ENCODE measurements around the gene CRACR2B. TPM values are rescaled to one million over a fixed set of nuclear protein-coding genes. Genes with fewer than 3 reads are reported as not detected.
A peak's percentile ranks its signal among the peaks of the same experiment; 100 is the strongest.

The CRACR2B gene
- total and polyA plus RNA-seq, 10 of the 15 experiments (the other 5 are each of a cell fraction or from before 2014, with no cell fraction given): 0.10 to 33.7 (median 12.7) TPM

DNA sequence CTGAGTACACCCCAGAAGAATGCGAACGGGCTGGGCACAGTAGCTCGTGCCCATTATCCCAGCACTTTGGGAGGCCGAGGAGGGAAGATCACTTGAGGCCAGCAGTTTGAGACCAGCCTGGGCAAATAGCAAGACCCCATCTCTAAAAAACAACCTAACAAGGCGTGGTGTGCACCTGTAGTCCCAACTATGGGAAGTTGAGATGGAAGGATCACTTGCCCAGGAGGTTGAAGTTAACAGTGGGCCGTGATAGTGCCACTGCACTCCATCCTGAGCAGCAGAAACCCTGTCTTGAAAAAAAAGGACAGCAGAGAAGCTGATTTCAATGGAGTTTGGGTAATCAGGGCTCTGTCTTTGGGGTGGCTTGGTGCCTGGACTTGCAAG lies 14.7 kb upstream of the CRACR2B start (continued):
- no peak for TF ChIP-seq SIX5 (IDR thresholded peaks at IDR 0.05; ENCODE audit: low read depth, low read length, severe bottlenecking)
- TF ChIP-seq JUND (IDR thresholded peaks at IDR 0.05; ENCODE audit: low read depth, low read length): no peak
- TF ChIP-seq, protein P1, sequence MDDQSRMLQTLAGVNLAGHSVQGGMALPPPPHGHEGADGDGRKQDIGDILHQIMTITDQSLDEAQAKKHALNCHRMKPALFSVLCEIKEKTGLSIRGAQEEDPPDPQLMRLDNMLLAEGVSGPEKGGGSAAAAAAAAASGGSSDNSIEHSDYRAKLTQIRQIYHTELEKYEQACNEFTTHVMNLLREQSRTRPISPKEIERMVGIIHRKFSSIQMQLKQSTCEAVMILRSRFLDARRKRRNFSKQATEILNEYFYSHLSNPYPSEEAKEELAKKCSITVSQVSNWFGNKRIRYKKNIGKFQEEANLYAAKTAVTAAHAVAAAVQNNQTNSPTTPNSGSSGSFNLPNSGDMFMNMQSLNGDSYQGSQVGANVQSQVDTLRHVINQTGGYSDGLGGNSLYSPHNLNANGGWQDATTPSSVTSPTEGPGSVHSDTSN (IDR thresholded peaks at IDR 0.05; ENCODE audit: insufficient replicate concordance, low read depth, low read length): no peak
- TF ChIP-seq HDAC2 (IDR thresholded peaks at IDR 0.05): no peak

DNA sequence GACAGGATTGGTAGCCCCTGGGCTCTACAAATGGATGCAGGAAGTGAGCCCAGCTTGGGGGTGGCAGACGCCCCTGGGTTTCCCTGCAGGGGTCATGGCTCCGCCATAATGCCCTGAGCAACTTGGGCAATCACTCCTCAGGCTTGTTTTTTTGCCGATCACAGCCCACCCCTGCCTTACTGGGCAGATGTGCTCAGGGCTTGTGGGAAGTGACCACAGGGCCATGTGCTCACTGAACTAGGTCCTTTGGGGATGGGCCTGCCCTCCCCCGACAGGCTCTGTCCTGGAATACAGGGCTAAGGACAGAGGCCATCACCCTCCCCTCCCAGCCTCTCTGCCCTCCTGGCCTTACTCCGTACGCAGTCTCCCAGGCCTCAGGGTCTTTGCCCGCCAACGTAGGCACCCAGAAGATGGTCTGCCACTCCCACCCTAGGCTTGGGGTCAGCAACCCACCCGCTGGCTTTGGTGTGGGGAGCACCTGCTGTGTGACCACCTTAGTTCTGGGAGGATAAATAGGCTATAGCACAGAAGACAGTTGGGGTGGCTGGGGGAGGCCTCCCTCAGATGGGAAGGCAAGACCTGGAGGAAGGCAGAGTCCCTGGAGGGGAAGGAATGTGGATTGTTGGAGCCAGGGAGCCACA lies 14.1 kb upstream of the CRACR2B start:
- Histone ChIP-seq H3K9ac (ENCODE audit: control insufficient read depth, insufficient read depth, low read length) (no peak overlapping the region), H3K4me1 (ENCODE audit: control insufficient read depth, insufficient read depth, low read length) (peaks cover 7% of the 10 kb centered on the region; the same call in 1 of the 2 replicates), H3K9me3 (replicated peaks; ENCODE audit: control insufficient read depth, insufficient read depth, low read length) (no peaks in the 10 kb centered on the region), H3K4me2 (ENCODE audit: control insufficient read depth, insufficient read depth) (no peak overlapping the region), H3K36me3 (ENCODE audit: control insufficient read depth in 2 of 2, insufficient read depth in 2 of 2, low read length in 1 of 2) (peaks cover 8 to 28% of the 10 kb centered on the region in 2 experiments; a peak in 3 of 4 replicates), H3K27me3 (replicated peaks in 1 of 2; ENCODE audit: control insufficient read depth in 2 of 2, insufficient read depth in 2 of 2, low read length in 1 of 2) (no peaks in the 10 kb centered on the region), H4K20me1 (ENCODE audit: control insufficient read depth, insufficient read depth) (peaks cover 8% of the 10 kb centered on the region; the same call in 1 of the 2 replicates), H3K27ac (ENCODE audit: control insufficient read depth, insufficient read depth) (no peak overlapping the region), H3K79me2 (ENCODE audit: control insufficient read depth, insufficient read depth, low read length) (peaks cover 34% of the 10 kb centered on the region), H2AFZ (ENCODE audit: control insufficient read depth, low read depth, low read length) (no peak overlapping the region), H3K4me3 (no peak overlapping the region)
- POLR2A ChIA-PET: no interaction called here
- SMC1A ChIA-PET (ENCODE audit: uncharacterized antibody, unreplicated experiment): no interaction called here
- ATAC-seq (no peak), DNase-seq (ENCODE audit: low read depth, low spot score) (no peak), FAIRE-seq (no peak)
- BruUV-seq (replicated peaks): no TSS peak
- RAD21 ChIA-PET (ENCODE audit: unreplicated experiment): no interaction called here
- in situ Hi-C loops (cut with MboI) (loop anchor here (25.0 kb wide), 1 partner anchor 1574 kb away; the partner anchor contains the start of gene CD81), intact Hi-C loops (cut with micrococcal nuclease; ENCODE audit: unreplicated experiment) (no loop called here)
- WGBS (ENCODE audit: insufficient coverage, insufficient replicate concordance, low lambda C conversion rate, missing lambda C conversion rate): 76% methylated on average over 9 of the region's 9 CpGs
- CTCF ChIA-PET: no interaction called here
- 0 out of 2 replicates have a peak, but pooled peaks have one; percentile 4 for TF ChIP-seq PAX5 (IDR thresholded peaks at IDR 0.05; ENCODE audit: borderline replicate concordance, low read depth, low read length)
- no peak for TF ChIP-seq NR2C1 (IDR thresholded peaks at IDR 0.05)
- peak; percentile 70; the same call in 1 of the 2 replicates for TF ChIP-seq SMAD5 (IDR thresholded peaks at IDR 0.05; ENCODE audit: low read depth)
- TF ChIP-seq BACH1 (IDR thresholded peaks at IDR 0.05; ENCODE audit: borderline replicate concordance): peak; percentile 51; the same call in 1 of the 2 replicates
- no peak for TF ChIP-seq NR2C2 (IDR thresholded peaks at IDR 0.05; ENCODE audit: borderline replicate concordance, control insufficient read depth, insufficient read length, low read depth)
- TF ChIP-seq NFIC (IDR thresholded peaks at IDR 0.05; ENCODE audit: low read depth, low read length): peak; percentile 18; the same call in 1 of the 2 replicates
- TF ChIP-seq POLR2A (IDR thresholded peaks at IDR 0.05; ENCODE audit: low read depth, low read length): peak; percentile 80
- TF ChIP-seq, protein P2, sequence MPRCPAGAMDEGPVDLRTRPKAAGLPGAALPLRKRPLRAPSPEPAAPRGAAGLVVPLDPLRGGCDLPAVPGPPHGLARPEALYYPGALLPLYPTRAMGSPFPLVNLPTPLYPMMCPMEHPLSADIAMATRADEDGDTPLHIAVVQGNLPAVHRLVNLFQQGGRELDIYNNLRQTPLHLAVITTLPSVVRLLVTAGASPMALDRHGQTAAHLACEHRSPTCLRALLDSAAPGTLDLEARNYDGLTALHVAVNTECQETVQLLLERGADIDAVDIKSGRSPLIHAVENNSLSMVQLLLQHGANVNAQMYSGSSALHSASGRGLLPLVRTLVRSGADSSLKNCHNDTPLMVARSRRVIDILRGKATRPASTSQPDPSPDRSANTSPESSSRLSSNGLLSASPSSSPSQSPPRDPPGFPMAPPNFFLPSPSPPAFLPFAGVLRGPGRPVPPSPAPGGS (IDR thresholded peaks at IDR 0.05; ENCODE audit: borderline replicate concordance, insufficient read depth, low read depth, low read length, poor library complexity, severe bottlenecking): peak; percentile 34
- no peak for TF ChIP-seq SPI1 (IDR thresholded peaks at IDR 0.05; ENCODE audit: borderline replicate concordance, insufficient read depth, low read depth, low read length)
- TF ChIP-seq, protein P3, sequence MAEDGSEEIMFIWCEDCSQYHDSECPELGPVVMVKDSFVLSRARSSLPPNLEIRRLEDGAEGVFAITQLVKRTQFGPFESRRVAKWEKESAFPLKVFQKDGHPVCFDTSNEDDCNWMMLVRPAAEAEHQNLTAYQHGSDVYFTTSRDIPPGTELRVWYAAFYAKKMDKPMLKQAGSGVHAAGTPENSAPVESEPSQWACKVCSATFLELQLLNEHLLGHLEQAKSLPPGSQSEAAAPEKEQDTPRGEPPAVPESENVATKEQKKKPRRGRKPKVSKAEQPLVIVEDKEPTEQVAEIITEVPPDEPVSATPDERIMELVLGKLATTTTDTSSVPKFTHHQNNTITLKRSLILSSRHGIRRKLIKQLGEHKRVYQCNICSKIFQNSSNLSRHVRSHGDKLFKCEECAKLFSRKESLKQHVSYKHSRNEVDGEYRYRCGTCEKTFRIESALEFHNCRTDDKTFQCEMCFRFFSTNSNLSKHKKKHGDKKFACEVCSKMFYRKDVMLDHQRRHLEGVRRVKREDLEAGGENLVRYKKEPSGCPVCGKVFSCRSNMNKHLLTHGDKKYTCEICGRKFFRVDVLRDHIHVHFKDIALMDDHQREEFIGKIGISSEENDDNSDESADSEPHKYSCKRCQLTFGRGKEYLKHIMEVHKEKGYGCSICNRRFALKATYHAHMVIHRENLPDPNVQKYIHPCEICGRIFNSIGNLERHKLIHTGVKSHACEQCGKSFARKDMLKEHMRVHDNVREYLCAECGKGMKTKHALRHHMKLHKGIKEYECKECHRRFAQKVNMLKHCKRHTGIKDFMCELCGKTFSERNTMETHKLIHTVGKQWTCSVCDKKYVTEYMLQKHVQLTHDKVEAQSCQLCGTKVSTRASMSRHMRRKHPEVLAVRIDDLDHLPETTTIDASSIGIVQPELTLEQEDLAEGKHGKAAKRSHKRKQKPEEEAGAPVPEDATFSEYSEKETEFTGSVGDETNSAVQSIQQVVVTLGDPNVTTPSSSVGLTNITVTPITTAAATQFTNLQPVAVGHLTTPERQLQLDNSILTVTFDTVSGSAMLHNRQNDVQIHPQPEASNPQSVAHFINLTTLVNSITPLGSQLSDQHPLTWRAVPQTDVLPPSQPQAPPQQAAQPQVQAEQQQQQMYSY (CRISPR knock-in tag; IDR thresholded peaks at IDR 0.05): no peak
- no peak for TF ChIP-seq MYC (IDR thresholded peaks at IDR 0.05; ENCODE audit: insufficient read depth, insufficient read length, insufficient replicate concordance, low read length, severe bottlenecking)
- no peak for TF ChIP-seq CHD4 (IDR thresholded peaks at IDR 0.05)
- TF ChIP-seq ZNF217 (IDR thresholded peaks at IDR 0.05): no peak
